Left renal pelvis (tissue), 4 donors: Measurements from ENCODE around the gene STX19. TPM values are rescaled to one million over a fixed set of nuclear protein-coding genes. Genes with fewer than 3 reads are reported as not detected.
"Not testable (repeated sequence)": the region's sequence is repeated elsewhere in the genome, so short reads cannot be mapped to it uniquely, and the experiment has no call there.

Experiments used
- DNase-seq, 4 donors: peaks; one replicate each; pipeline ENCODE4 v3.0.0-alpha.2; 2013; ENCODE audit warnings: low read depth in 4 of 4, low spot score in 3 of 4
- polyA plus RNA-seq, 4 donors: library from polyadenylated mRNA; unstranded; fragments of 120-200 nt; gene quantifications; one replicate each; pipeline ENCODE4 v1.2.1, GENCODE V29; 2013; ENCODE audit not compliant: insufficient read length in 4 of 4

Gene STX19, protein sequence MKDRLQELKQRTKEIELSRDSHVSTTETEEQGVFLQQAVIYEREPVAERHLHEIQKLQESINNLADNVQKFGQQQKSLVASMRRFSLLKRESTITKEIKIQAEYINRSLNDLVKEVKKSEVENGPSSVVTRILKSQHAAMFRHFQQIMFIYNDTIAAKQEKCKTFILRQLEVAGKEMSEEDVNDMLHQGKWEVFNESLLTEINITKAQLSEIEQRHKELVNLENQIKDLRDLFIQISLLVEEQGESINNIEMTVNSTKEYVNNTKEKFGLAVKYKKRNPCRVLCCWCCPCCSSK
- polyA plus RNA-seq, result under 1 TPM in 3 of 4 donors, not detected in 1; 0.26 to 0.33 (median 0.30) TPM

DNA sequence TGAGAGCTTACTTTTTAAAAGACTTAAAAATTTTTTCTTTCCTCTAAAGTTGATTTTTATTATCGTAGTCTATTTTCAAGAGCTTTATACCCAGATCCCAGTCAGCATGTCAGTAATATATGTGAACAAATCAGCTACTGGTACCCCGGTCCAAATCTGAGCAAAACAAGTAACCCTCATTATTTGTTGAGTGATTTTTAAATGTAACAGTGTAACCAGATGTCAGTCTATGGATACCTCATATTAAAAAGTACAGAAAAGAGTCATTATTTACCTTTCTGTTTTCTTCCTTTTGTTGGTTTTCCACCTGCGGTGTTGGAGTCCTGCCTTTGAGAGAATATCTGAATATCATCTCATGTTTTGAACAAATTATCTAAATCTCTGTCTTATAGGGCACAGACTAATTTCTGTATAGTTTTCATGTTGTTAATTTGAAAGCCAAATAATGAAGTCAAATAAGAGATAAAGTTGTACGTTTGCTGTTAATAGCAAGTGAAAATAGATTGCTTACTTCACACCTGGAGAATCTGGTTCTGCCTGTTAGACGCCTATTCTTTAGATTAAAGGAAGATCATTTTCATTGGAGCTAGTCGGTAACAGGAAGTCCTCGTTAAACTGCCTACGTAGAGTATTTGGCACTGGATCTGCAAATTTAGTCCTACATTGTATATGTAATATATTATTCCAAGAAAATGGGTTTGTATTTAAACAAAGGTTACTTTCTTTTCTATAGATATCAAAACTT lies at the start of gene STX19:
TSS of gene STX19 (minus strand) at position 505 of the 745 bp plus-strand sequence. CDS start 13,328 bp downstream, outside the sequence.
- DNase-seq, result no peak

DNA sequence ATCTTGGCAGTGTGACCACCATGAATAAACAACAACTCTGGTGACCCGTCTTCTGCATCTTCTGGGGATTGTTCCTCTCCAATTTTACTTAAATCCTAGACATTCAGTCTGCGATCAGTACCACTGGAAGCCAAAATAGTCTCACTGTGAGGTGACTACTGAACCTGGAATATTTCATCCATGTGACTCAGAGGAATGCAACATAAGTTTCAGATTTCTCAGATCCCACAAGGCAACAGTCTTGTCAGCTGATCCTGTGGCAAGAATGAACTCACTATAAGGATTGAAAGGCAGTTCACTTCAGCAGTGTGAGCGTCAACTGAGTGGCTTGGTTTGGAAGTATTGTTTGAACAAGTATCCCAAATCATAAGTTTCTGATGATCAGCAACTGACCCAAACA lies 47.7 kb upstream of the STX19 start:
- DNase-seq, result no peak

DNA sequence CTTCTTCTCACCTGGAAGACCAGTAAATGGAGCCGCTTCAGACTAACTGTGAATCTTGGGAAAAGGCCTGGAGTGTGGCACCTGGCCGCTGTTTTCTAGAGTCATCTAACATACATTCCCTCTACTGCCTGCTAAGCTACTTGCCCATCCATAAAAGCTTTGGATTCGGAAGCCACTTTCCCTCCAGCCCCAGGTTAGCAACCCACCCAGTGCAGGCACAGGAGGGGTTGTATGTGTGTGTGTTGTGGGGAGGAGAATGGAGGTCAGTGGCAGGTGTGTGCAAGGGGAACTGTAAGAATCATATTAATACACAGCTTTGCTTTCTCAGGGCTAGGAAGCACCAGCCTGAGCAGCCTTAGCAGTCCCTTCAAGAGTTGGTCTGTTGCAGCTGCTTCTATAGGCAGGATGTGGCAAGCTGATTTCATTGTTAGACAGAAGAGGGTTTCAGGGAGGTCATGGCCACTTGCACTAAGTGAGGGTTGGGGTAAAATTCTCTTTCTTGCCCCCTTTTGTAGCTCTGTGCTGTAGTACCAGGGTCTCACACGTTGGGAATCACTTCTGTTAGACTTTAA lies 43.4 kb upstream of the STX19 start:
- no peak for DNase-seq

DNA sequence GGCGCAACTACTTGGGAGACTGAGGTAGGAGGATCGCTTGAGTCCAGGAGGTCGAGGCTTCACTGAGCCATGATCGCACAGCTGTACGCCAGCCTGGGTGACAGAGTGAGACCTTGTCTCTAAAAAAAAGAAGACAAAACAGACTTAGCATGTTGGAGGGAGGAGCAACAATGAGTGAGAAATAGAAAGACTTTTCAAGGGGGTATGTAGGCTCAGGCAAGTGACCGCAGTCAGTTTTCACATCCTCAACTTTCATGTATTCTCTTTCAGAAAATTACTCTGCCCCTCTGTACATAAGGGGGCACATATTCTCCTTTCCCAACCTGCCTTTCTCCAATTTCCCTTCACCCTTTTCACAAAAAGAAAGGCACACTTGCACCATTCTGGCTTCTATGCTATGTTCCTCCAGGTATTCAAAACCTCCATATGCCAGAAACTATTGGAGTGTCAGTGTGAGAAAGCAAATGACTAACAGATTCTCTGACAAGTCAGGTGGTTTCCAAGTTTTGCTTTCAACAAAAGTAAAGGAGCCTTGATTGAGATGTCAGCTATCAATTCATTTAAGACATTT lies 42.0 kb upstream of the STX19 start:
- DNase-seq, result no peak

DNA sequence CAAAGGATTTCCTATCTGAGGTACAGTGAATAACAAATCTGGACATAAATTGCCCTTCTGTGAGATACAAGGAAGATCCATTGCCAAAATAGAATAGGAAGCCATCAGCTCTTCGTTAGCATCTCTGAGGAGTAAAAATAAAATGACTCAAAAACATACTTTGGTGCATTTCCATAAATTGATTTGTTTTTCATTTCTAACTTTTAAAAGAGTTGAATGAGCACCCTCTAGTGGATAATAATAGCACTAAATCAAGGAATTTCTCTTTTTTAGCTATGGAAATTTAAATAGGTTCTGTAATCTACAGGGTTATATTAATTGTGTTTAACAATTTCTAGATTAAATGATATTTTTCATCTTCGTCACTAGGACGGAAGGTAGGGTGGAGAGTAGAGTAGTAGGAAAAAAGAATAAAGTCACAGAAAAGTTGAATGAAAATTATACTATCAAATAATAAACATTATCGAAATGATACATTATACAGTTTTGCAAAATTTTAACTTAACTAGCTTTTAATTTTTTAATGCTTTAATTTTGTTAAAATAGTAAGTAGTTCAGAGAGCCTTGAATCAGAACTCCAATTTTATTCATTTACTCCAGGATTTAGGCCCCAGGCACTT lies 40.9 kb upstream of the STX19 start:
- no peak for DNase-seq

DNA sequence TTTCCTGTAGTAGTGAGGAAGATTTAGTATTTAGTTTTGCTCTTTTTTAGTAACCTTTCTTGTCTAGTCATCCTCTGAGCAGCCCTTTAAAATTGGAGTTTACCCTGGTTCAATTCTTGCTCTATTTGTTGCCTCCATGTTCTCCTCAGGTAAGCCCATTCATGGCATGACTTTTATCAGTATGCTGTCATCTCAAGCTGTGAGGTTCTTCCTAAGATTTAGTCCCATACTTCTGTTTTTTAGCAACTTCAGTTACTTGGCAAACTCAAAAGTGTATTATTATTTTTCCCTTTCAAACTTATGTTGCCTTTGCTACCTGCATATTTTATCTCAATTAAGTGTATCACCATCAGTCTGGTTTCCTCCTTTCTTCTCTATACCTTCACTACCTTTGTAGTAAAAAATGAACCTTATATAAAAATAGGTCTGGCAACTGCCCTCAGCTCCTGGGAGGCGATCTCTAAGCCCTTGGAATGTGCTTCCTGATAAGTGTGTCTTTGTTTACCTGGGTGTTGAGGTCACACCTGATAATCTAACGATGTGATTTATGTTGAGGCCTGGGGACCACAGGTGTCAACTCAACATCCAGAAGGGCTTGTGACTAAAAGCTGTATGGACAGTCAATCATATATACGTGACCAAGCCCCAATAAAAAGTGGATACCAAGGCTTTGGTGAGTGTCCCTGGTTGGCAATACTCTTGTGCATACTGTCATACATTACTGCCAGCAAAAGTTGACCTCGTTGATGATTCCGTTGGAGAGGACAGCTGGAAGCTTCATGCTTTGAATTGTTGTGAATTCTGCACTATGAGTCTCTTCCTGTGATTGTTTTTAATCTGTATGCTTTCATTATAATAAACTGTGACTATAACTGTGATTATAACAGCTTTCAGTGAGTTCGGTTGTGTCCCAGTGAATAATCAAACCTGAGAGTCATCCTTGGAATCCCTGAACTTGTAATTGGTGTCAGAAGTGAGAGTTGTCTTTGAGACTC lies 38.4 kb upstream of the STX19 start:
- DNase-seq, result no peak

DNA sequence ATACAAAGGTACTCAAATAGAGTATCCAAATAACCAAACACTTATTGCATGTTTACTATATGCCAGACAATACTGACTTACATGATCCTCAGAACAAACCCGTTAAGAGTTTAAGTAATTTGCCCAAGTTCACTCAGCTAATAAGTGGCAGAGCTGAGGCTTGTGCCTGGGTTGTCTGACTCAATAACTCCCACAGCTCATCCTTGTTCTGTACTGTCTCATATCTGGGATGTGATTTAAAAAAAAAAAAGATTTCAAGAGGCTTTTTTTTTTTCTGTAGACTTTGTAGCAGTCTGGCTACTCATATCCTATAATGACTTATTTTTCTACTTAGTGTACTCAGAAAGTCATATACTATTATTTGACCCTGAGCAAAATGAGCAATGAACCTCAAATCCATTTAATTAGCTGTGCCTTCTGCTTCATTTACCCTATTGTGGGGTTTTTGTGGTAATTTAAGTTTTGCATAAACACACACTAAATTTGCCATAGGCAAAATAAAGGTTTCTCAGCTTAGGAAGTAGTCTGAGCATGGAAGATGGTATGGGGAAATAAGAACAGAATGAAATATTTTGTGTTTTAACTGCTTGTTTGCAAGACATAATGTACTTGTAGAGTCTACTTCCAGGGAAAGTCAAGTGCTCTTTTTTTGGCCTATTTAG lies 37.6 kb upstream of the STX19 start:
- no peak for DNase-seq

DNA sequence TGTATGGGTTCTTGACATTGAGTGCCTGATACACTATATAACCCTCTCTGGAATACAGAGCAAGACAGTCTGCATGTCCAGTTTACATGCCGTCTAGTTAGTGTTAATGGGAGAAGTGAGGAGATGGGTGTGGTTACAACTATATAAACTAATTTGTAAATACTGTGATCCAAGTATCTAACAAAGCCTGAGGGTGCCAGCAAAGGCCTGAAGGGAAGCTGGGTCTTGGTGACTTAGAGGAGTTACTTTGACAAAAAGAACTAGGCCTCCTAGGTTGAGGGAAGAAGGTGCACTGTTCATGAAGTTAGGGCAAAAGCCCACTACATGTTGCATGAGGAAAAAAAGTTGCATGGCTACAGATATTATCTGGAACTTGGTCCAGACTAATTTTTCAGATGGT lies 36.7 kb upstream of the STX19 start:
- DNase-seq, result no peak

DNA sequence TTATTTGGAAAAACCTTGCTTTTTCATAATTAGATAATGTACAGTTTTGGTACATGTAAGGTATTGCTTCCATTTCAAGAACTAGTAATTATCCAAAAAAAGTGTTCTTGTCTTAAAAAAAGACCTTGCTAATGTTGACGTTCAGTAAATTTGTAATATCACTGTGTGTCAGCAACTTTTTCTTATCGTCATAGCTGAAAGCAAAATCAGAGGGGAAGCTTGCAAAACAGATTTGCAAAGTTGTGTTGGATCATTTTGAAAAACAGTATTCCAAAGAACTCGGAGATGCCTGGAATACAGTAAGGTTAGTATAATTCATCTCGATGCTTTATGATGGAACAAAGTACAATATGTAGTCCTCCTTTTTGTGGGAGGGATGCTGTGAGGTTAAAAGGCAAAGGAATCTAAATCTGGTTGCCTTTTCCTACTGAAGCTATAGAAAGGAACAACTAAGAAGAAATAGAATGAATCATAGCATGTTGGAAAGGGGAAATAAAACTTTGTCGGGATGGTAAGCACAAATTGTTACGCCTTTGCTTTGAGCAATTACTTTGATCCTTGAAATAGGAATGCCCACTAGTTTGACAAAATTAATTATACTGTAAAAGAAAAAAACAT lies 36.0 kb upstream of the STX19 start:
- no peak for DNase-seq

DNA sequence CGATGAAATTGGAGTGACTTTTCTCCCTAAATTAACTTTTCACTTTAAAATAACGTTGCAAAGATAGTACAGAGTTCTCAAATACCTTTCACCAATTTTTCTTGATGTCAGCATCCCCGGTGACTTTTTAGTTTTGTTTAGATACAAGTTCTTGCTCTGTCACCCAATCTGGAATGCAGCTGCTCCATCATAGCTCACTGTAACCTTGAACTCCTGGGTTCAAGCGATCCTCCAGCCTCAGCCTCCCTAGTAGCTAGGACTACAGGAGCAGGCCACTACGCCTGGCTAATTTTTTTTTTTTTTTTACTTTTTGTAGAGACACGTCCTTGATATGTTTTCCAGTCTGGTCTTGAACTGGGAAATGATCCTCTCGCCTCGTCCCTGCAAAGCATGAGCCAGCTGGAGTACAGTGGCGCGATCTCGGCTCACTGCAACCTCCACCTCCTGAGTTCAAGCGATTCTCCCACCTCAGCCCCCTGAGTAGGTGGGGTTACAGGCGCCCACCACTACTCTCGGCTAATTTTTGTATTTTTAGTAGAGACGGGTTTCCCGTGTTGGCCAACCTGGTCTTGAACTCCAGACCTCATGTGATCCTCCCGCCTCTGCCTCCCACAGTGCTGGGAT lies 35.2 kb upstream of the STX19 start:
- DNase-seq, result no peak

DNA sequence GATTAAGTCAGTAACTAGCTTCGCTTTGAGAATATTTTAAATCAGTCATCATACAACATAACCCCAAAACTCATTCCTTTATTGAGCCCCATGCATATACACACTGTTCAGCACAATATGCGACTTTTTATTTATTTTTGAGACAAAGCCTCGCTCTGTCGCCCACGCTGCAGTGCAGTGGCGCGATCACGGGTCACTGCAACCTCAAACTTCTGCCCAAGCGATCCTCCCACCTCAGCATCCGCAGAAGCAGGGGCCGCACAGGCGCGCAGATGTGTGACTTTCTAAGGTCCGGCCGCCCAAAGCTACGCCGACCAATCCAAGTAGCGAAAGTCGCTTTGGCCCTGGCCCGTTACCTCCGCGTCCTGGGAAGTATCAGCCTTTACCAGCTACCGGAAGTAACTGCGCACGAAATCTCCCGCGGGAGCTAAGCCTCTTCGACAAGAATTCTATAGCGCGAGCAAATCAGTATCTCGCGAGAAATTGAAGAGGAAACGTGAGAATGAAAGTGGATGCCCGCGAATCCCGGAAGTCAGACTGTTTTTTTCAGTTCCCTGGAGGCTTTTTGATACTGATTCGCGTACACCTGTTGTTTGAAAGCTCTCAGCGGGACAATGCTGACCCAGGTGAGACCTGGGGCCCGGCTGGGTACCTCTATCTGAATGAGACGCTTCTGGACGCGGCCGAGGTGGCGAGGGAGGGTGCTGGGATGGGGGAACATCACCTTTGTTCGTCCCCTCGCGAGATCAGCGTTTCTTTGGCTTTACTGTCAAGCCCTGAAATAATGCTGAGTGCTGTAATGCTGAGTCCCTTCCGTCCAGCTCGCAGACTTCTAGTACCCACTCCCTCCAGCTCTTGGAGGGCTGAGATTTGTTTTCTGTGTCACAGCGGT lies 34.4 kb upstream of the STX19 start, which contains the start of the genes DHFR2 and NSUN3:
TSS of gene DHFR2 (minus strand) at position 404 of the 892 bp plus-strand sequence. CDS start 1,405 bp downstream, outside the sequence.
TSS of gene NSUN3 (plus strand) at position 549 of the 892 bp plus-strand sequence. CDS start at position 615, 66 bp downstream.
- peak; percentile 88 to 96 (median 94) for DNase-seq

DNA sequence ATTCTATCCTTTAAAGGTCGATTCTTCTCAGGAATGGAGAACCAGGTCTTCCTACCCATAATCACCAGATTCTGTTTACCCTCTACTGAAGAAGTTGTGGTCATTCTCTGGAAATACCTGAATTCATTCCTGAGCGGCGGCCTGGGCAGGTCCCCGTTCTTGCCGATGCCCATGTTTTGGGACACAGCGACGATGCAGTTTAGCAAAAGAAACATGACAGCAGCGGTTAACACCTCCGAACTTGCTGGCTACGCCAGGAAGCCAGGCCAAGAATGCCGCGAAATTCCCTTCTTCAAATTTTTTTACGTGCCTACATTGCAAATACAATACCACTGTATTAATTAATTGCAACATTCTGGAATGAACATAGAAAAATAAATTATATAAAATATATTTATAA lies 32.9 kb upstream of the STX19 start:
- no peak for DNase-seq

DNA sequence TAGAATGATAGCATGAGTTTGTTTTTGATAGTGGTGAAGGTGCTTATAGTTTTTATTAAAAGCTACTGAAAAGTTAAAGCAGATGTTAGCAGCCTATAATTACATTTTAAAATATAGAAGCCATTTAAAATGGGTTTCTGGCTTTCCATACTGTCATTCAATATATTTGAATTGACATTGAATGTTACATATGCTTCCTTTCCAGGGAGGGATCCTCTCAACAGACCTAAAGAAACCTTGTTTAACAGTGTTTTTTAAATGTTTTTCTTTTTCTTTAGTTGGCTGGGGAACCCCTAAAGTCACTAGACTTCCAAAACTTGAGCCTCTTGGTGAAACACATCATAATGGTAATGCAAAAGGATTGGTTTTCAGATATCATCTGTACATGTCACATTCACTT lies 22.1 kb upstream of the STX19 start:
- DNase-seq, result no peak

DNA sequence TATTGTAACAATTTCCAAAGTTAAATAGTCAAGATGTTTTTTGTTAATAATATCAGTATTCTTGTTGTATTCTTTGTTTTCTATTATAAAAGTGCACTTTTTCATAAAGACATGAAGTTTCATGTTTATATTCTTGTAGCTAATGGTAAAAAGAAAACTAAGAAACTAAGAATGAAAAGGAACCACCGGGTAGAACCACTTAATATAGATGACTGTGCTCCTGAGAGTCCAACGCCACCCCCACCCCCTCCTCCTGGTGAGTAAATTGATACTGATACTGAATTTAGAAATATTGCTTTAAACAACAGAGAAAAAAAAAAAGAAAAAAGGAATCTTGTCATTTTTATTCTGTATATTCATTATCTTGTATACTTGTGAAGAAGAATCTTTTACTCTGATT lies 20.9 kb upstream of the STX19 start:
- no peak for DNase-seq

DNA sequence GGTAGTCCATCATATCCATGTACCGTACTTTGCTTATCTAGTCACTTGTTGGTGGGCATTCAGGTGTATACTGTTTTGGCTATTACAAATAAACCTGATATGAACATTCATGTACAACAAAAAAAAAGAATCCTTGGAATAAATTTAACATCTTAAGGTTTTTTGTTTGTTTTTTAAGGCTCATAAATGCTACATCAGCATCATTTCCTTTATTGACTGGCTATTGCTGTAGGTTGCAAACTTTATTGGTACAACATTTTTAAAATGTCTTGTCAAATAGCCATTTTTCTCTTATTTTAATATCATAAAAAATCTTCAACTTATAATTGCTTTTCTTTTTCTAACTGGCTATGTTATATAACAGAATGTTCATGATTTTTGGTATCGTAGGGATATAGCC lies 18.1 kb upstream of the STX19 start:
- no peak for DNase-seq

DNA sequence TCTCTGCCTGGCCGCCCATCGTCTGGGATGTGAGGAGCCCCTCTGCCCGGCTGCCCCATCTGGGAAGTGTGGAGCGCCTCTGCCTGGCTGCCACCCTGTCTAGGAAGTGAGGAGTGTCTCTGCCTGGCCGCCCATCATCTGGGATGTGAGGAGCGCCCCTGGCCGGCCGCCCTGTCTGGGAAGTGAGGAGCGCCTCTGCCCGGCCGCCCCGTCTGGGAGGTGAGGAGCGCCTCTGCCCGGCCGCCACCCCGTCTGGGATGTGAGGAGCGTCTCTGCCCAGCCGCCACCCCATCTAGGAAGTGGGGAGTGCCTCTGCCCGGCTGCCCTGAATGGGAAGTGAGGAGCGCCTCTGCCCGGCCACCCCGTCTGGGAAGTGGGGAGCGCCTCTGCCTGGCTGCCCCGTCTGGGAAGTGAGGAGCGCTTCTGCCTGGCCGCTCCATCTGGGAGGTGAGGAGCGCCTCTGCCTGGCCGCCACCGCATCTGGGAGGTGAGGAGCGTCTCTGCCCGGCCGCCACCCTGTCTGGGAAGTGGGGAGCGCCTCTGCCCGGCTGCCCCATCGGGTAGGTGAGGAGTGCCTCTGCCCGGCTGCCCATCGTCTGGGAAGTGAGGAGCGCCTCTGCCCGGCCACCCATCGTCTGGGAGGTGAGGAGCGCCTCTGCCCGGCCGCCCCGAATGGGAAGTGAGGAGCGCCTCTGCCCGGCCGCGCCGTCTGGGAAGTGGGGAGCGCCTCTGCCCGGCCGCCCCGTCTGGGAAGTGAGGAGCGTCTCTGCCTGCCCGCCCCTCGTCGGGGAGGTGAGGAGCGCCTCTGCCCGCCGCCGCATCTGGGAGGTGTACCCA lies 15.9 kb upstream of the STX19 start:
- not testable (repeated sequence) for DNase-seq
